Sigmoid colon (tissue), 4 donors: ENCODE measurements around the gene MYLK.
A peak's percentile ranks its signal among the peaks of the same experiment; 100 is the strongest.

Experiments used
- POLR2AphosphoS5 ChIP-seq, 4 donors: sonication (generic); formaldehyde crosslinking; IDR thresholded peaks; one replicate each; pipeline ENCODE4 v1.6.1; 2017; ENCODE audit warnings: antibody characterized with exemption in 4 of 4
- TF ChIP-seq, protein P1 (sequence below), 4 experiments: fragments of 450-650 bp in 3 of 4; fragments of 200-600 bp in 1 of 4; IDR thresholded peaks; one replicate each; pipeline ENCODE4 v1.5.1; 2016 to 2019; ENCODE audit warnings: antibody characterized with exemption in 4 of 4, mild to moderate bottlenecking in 3 of 4, moderate library complexity in 2 of 4

DNA sequence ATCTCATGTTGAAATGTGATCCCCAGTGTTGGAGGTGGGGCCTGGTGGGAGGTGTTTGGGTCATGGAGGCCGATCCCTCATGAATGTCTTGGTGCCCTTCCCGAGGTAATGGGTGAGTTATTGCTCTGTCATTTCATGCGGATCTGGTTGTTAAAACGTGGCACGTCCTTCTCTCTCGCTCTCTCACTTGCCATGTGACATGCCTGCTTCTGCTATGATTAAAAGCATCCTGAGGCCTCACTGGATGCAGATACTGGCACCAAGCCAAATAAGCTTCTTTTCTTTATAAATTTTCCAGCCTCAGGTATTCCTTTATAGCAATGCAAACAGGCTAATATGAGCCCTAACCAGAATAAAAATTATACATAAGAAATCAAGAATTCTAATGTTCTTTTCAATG lies 267.5 kb downstream of the MYLK start:
- peak; percentile 24 to 87 (median 80) for TF ChIP-seq POLR2AphosphoS5 (IDR thresholded peaks at IDR 0.05)
- TF ChIP-seq, protein P1, sequence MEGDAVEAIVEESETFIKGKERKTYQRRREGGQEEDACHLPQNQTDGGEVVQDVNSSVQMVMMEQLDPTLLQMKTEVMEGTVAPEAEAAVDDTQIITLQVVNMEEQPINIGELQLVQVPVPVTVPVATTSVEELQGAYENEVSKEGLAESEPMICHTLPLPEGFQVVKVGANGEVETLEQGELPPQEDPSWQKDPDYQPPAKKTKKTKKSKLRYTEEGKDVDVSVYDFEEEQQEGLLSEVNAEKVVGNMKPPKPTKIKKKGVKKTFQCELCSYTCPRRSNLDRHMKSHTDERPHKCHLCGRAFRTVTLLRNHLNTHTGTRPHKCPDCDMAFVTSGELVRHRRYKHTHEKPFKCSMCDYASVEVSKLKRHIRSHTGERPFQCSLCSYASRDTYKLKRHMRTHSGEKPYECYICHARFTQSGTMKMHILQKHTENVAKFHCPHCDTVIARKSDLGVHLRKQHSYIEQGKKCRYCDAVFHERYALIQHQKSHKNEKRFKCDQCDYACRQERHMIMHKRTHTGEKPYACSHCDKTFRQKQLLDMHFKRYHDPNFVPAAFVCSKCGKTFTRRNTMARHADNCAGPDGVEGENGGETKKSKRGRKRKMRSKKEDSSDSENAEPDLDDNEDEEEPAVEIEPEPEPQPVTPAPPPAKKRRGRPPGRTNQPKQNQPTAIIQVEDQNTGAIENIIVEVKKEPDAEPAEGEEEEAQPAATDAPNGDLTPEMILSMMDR (IDR thresholded peaks at IDR 0.05), result no peak
